ENCODE data around the gene C2orf76.

C2orf76 gene

GRCh38 chr2:119286661-119287060 lies 80.0 kb downstream of the C2orf76 start:
- TF ChIP-seq TAF1 (IDR thresholded peaks at IDR 0.05; ENCODE audit: low read depth) = no peak
- no peak for TF ChIP-seq ZBTB7A (IDR thresholded peaks at IDR 0.05; ENCODE audit: low read depth)
- TF ChIP-seq REST (IDR thresholded peaks at IDR 0.05; ENCODE audit: low read depth) = no peak
- TF ChIP-seq CREB1 (IDR thresholded peaks at IDR 0.05; ENCODE audit: low read depth) = no peak
- TF ChIP-seq TCF12 (IDR thresholded peaks at IDR 0.05; ENCODE audit: low read depth) = no peak
- TF ChIP-seq FOXM1 (IDR thresholded peaks at IDR 0.05; ENCODE audit: borderline replicate concordance, low read depth) = no peak
- TF ChIP-seq USF1 (IDR thresholded peaks at IDR 0.05) = no peak
- no peak for TF ChIP-seq NFIC (IDR thresholded peaks at IDR 0.05)
- no peak for TF ChIP-seq EGR1 (IDR thresholded peaks at IDR 0.05)
- no peak for TF ChIP-seq EP300 (IDR thresholded peaks at IDR 0.05; ENCODE audit: borderline replicate concordance)
- no peak for TF ChIP-seq RAD21 (IDR thresholded peaks at IDR 0.05; ENCODE audit: low read depth)
- no peak for TF ChIP-seq MAX (IDR thresholded peaks at IDR 0.05)
- TF ChIP-seq CEBPB (IDR thresholded peaks at IDR 0.05) = no peak
- no peak for TF ChIP-seq YY1 (IDR thresholded peaks at IDR 0.05; ENCODE audit: low read depth)
- no peak for TF ChIP-seq TEAD4 (IDR thresholded peaks at IDR 0.05)

- peak; percentile 77 for TF ChIP-seq MAX (IDR thresholded peaks at IDR 0.05)
- TF ChIP-seq NFIC (IDR thresholded peaks at IDR 0.05) = 0 out of 2 replicates have a peak, but pooled peaks have one; percentile 24
- 0 out of 2 replicates have a peak, but pooled peaks have one; percentile 40 for TF ChIP-seq TCF12 (IDR thresholded peaks at IDR 0.05; ENCODE audit: low read depth)
- peak; percentile 64 for TF ChIP-seq CEBPB (IDR thresholded peaks at IDR 0.05)
- TF ChIP-seq TAF1 (IDR thresholded peaks at IDR 0.05; ENCODE audit: low read depth) = no peak
Observed at GRCh38 chr2:119283873-119284331, 82.7 kb downstream of the C2orf76 start.

GRCh38 chr2:119282996-119283511 lies 83.6 kb downstream of the C2orf76 start:
- no peak for TF ChIP-seq EGR1 (IDR thresholded peaks at IDR 0.05)
- TF ChIP-seq CEBPB (IDR thresholded peaks at IDR 0.05) = no peak
- no peak for TF ChIP-seq FOXM1 (IDR thresholded peaks at IDR 0.05; ENCODE audit: borderline replicate concordance, low read depth)

GRCh38 chr2:119282146-119282995 lies 84.3 kb downstream of the C2orf76 start:
- TF ChIP-seq FOXM1 (IDR thresholded peaks at IDR 0.05; ENCODE audit: borderline replicate concordance, low read depth) (no peak), EGR1 (IDR thresholded peaks at IDR 0.05) (no peak), USF1 (IDR thresholded peaks at IDR 0.05) (no peak), TEAD4 (IDR thresholded peaks at IDR 0.05) (no peak), CREB1 (IDR thresholded peaks at IDR 0.05; ENCODE audit: low read depth) (no peak), YY1 (IDR thresholded peaks at IDR 0.05; ENCODE audit: low read depth) (no peak), CEBPB (IDR thresholded peaks at IDR 0.05) (no peak), ZBTB7A (IDR thresholded peaks at IDR 0.05; ENCODE audit: low read depth) (no peak), REST (IDR thresholded peaks at IDR 0.05; ENCODE audit: low read depth) (no peak), TAF1 (IDR thresholded peaks at IDR 0.05; ENCODE audit: low read depth) (no peak), RAD21 (IDR thresholded peaks at IDR 0.05; ENCODE audit: low read depth) (no peak), NFIC (IDR thresholded peaks at IDR 0.05) (no peak), TCF12 (IDR thresholded peaks at IDR 0.05; ENCODE audit: low read depth) (no peak), MAX (IDR thresholded peaks at IDR 0.05) (no peak), EP300 (IDR thresholded peaks at IDR 0.05; ENCODE audit: borderline replicate concordance) (no peak)

GRCh38 chr2:119280680-119281079 lies 86.0 kb downstream of the C2orf76 start:
- no peak for TF ChIP-seq REST (IDR thresholded peaks at IDR 0.05; ENCODE audit: low read depth)
- TF ChIP-seq USF1 (IDR thresholded peaks at IDR 0.05) = no peak
- TF ChIP-seq RAD21 (IDR thresholded peaks at IDR 0.05; ENCODE audit: low read depth) = no peak
- no peak for TF ChIP-seq FOXM1 (IDR thresholded peaks at IDR 0.05; ENCODE audit: borderline replicate concordance, low read depth)
- TF ChIP-seq EP300 (IDR thresholded peaks at IDR 0.05; ENCODE audit: borderline replicate concordance) = no peak
- TF ChIP-seq TAF1 (IDR thresholded peaks at IDR 0.05; ENCODE audit: low read depth) = no peak
- TF ChIP-seq CREB1 (IDR thresholded peaks at IDR 0.05; ENCODE audit: low read depth) = no peak
- no peak for TF ChIP-seq TEAD4 (IDR thresholded peaks at IDR 0.05)

Measured in Ishikawa (cell line).